ENCODE measurements around the gene FAXDC2. TPM values are rescaled to one million over a fixed set of nuclear protein-coding genes. Genes with fewer than 3 reads are reported as not detected.

FAXDC2 gene, protein sequence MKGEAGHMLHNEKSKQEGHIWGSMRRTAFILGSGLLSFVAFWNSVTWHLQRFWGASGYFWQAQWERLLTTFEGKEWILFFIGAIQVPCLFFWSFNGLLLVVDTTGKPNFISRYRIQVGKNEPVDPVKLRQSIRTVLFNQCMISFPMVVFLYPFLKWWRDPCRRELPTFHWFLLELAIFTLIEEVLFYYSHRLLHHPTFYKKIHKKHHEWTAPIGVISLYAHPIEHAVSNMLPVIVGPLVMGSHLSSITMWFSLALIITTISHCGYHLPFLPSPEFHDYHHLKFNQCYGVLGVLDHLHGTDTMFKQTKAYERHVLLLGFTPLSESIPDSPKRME
- total RNA-seq (2016; rRNA removed; fragmentation: Illumina TruSeq; extraction: Trizol) (3.0 and 4.7 TPM in 2 replicates), polyA plus RNA-seq (2011; rRNA removed) (49.5 and 58.8 TPM in 2 replicates), polyA minus RNA-seq (2011; rRNA and poly(A)+ RNA removed; ENCODE audit: low replicate concordance) (0.05 and 101 TPM in 2 replicates), Bru-seq, nascent RNA (percentile 60 among the genes with signal in this experiment), BruChase-seq, experiment 1, labeled RNA remaining after a 6-hour chase (percentile 60 among the genes with signal in this experiment), BruChase-seq, experiment 2, labeled RNA remaining after a 2-hour chase (percentile 52 among the genes with signal in this experiment)
- total RNA-seq (2016; cell fraction: cytosol; rRNA removed; fragmentation: Illumina TruSeq; extraction: Trizol; ENCODE audit: low read depth) = 1.3 and 1.5 TPM in 2 replicates
- 4.3 and 5.0 TPM in 2 replicates for total RNA-seq (2016; cell fraction: insoluble cytoplasmic fraction; rRNA removed; fragmentation: Illumina TruSeq; extraction: Trizol)
- 3.5 and 4.3 TPM in 2 replicates for total RNA-seq (2016; cell fraction: membrane; rRNA removed; fragmentation: Illumina TruSeq; extraction: Trizol)
- total RNA-seq (2016; cell fraction: nucleus; rRNA removed; fragmentation: Illumina TruSeq; extraction: Trizol) = 5.5 and 5.8 TPM in 2 replicates
- polyA plus RNA-seq (2011; cell fraction: cytosol; rRNA removed) = 41.5 and 43.5 TPM in 2 replicates
- 45.2 and 57.4 TPM in 2 replicates for polyA plus RNA-seq (2011; cell fraction: nucleus; rRNA removed)
- 27.6 and 33.1 TPM in 2 replicates for polyA plus RNA-seq (2012)
- 1.3 and 1.9 TPM in 2 replicates for polyA plus RNA-seq (2016; cell fraction: cytosol; fragmentation: Illumina TruSeq; extraction: Trizol; ENCODE audit: low read depth)
- 3.7 and 4.2 TPM in 2 replicates for polyA plus RNA-seq (2016; cell fraction: insoluble cytoplasmic fraction; fragmentation: Illumina TruSeq; extraction: Trizol; ENCODE audit: low read depth)
- 3.9 and 4.0 TPM in 2 replicates for polyA plus RNA-seq (2016; cell fraction: membrane; fragmentation: Illumina TruSeq; extraction: Trizol; ENCODE audit: low read depth)
- 6.6 and 7.0 TPM in 2 replicates for polyA plus RNA-seq (2016; cell fraction: nucleus; fragmentation: Illumina TruSeq; extraction: Trizol; ENCODE audit: insufficient read depth, low read depth)
- polyA minus RNA-seq (2011; cell fraction: cytosol; rRNA and poly(A)+ RNA removed) = 23.1 and 27.3 TPM in 2 replicates
- 39.9 and 40.4 TPM in 2 replicates for polyA minus RNA-seq (2011; cell fraction: nucleus; rRNA and poly(A)+ RNA removed)
- long read RNA-seq, experiment 1, partial matches to known transcripts = 3 of 8 reads
- long read RNA-seq, experiment 1, other reads (novel, unspliced or antisense) = 5 of 8 reads
- long read RNA-seq, experiment 2, transcript FAXDC2-201 (9 exons, 3,251 nt) = major isoform, 6 of 14 reads
- long read RNA-seq, experiment 2, partial matches to known transcripts = 0 of 14 reads
- long read RNA-seq, experiment 2, other reads (novel, unspliced or antisense) = 7 of 14 reads

GRCh38 chr5:154850255-154851062 lies at the start of gene FAXDC2:
Gene FAXDC2, minus strand, starts transcription at chr5:154850603. Its CDS starts 12,425 bp downstream, at chr5:154838178.
- H3K4me2 ChIP-seq (ENCODE audit: low read depth, low read length) = peak within 1 kb of the TSS; percentile 78
- no peaks in the 10 kb centered on the region for H3K27me3 ChIP-seq (ENCODE audit: control insufficient read depth in 1 of 2, insufficient read depth in 2 of 2, low read length in 2 of 2)
- WGBS (ENCODE audit: low lambda C conversion rate) = 3% methylated on average over 11 of the region's 11 CpGs
- H3K36me3 ChIP-seq (replicated peaks in 1 of 2; ENCODE audit: control insufficient read depth in 1 of 2, insufficient read depth in 2 of 2, low read length in 2 of 2) = no peaks in the 10 kb centered on the region
- in situ Hi-C loops (cut with HindIII; ENCODE audit: extremely low pct_ligation_motif_present, low pct_unique_long_range_greater_than_20kb) (no loop called here), intact Hi-C loops (cut with micrococcal nuclease; ENCODE audit: unreplicated experiment) (no loop called here)
- peak within 1 kb of the TSS; percentile 72 to 78 (median 76) for H3K4me3 ChIP-seq (replicated peaks in 1 of 3; ENCODE audit: insufficient read depth in 1 of 3, low read depth in 2 of 3, low read length in 3 of 3)
- H2AFZ ChIP-seq (ENCODE audit: low read length) = peak within 1 kb of the TSS; percentile 31
- POLR2A ChIA-PET = interaction anchor here (0.8 to 2.2 kb wide), 8 partner anchors 8 to 31 kb away, joined by 3 to 14 read pairs (median 5); partner anchors contain the start of gene CNOT8
- peaks cover 7% of the 10 kb centered on the region for H3K79me2 ChIP-seq (ENCODE audit: insufficient read depth, low read length)
- peak within 1 kb of the TSS; percentile 72 for H3K9ac ChIP-seq (ENCODE audit: insufficient read depth, low read depth, low read length)
- no TSS peak for BruUV-seq (replicated peaks)
- peak; percentile 77 for FAIRE-seq
- peak; percentile 97 for ATAC-seq
- peak within 1 kb of the TSS; percentile 68 for H3K27ac ChIP-seq (ENCODE audit: extremely low read length, insufficient read depth, low read length)
- H4K20me1 ChIP-seq (ENCODE audit: insufficient read depth, low read length) = no peaks in the 10 kb centered on the region
- CTCF ChIA-PET (ENCODE audit: low intra/inter-chr PET ratio, low total read pairs) = no interaction called here
- H3K9me3 ChIP-seq (ENCODE audit: low read length) = no peaks in the 10 kb centered on the region
- peaks cover 60% of the 10 kb centered on the region for H3K4me1 ChIP-seq (ENCODE audit: insufficient read depth, low read length)
- DNase-seq (ENCODE audit: low spot score) = peak; percentile 78
- TF ChIP-seq SSRP1 (CRISPR knock-in tag; IDR thresholded peaks at IDR 0.05) (peak; percentile 41; the same call in 1 of the 2 replicates), ZMYM4 (CRISPR knock-in tag; IDR thresholded peaks at IDR 0.05) (peak; percentile 30; the same call in 1 of the 2 replicates), ZBTB42 (CRISPR knock-in tag; IDR thresholded peaks at IDR 0.05) (no peak), EEA1 (CRISPR knock-in tag; IDR thresholded peaks at IDR 0.05; ENCODE audit: borderline replicate concordance) (no peak), ZBTB21 (CRISPR knock-in tag; IDR thresholded peaks at IDR 0.05) (no peak), FOXP1 (IDR thresholded peaks at IDR 0.05) (no peak), FOXP1 (CRISPR knock-in tag; IDR thresholded peaks at IDR 0.05) (0 out of 2 replicates have a peak, but pooled peaks have one; percentile 16), ZNF496 (CRISPR knock-in tag; IDR thresholded peaks at IDR 0.05; ENCODE audit: insufficient replicate concordance) (no peak), ZNF772 (CRISPR knock-in tag; IDR thresholded peaks at IDR 0.05) (no peak), ZNF678 (CRISPR knock-in tag; IDR thresholded peaks at IDR 0.05) (no peak), ZNF124 (CRISPR knock-in tag; IDR thresholded peaks at IDR 0.05) (no peak), ZNF83 (CRISPR knock-in tag; IDR thresholded peaks at IDR 0.05; ENCODE audit: borderline replicate concordance) (no peak)
- TF ChIP-seq, protein P1, sequence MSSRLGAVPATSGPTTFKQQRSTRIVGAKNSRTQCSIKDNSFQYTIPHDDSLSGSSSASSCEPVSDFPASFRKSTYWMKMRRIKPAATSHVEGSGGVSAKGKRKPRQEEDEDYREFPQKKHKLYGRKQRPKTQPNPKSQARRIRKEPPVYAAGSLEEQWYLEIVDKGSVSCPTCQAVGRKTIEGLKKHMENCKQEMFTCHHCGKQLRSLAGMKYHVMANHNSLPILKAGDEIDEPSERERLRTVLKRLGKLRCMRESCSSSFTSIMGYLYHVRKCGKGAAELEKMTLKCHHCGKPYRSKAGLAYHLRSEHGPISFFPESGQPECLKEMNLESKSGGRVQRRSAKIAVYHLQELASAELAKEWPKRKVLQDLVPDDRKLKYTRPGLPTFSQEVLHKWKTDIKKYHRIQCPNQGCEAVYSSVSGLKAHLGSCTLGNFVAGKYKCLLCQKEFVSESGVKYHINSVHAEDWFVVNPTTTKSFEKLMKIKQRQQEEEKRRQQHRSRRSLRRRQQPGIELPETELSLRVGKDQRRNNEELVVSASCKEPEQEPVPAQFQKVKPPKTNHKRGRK (CRISPR knock-in tag; IDR thresholded peaks at IDR 0.05) = no peak

Data from HepG2 (cell line).